DND-41 (cell line): Measurements from ENCODE around the gene METTL24.

Experiments
- EZH2 ChIP-seq: IDR thresholded peaks from 3 replicates; pipeline ENCODE4 v1.6.1; 2012; ENCODE audit warnings: borderline replicate concordance, low read depth, mild to moderate bottlenecking, moderate library complexity, low read length, inconsistent platforms; ENCODE audit not compliant: severe bottlenecking
- TF ChIP-seq, protein P1 (sequence below): IDR thresholded peaks from 2 replicates; pipeline ENCODE4 v1.5.1; 2012; ENCODE audit warnings: borderline replicate concordance, low read length, moderate library complexity, mild to moderate bottlenecking; ENCODE audit not compliant: poor library complexity, severe bottlenecking; ENCODE audit errors: extremely low read depth

DNA sequence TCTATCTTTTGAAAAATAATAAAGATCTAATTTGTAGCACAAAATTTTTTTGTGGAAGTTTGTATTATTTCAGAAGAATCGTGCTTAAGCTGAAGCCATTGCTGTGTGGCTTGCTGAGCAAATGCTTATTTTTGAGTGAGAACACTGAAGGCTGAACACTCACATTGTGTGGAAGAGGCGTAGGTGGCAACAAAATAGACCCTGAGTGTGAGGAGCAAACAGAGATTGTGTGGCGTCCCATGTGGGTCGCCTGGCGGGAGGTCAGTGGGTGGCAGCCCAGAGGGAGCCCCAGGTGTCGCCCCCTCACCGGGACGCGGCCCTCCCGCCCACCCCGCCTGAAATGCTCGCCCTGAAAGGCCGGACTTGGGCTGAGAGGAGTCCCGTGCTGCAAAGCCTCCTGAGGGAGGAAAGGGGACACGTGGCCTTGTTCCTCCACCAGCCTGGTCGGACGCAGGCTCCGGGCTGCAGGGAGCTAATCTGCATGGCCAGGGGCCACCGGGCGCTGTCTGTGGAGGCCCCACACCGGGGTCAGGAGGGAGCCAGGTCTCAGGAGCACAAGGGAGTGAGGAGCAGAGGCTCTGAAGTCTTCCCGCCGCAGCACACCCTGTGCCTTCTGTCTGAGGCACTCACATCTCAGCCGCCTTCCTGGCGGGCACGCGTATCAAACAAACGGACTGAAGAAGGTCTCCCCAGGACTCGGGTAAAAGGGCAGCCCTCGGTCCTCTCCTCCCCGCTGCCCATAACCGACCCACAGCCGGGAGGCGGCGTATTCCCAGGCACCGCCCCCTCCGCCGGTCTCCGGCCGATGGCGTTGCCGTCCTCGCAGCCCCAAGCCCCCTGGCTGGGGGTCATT lies 41.3 kb upstream of the METTL24 start:
- TF ChIP-seq, protein P1, sequence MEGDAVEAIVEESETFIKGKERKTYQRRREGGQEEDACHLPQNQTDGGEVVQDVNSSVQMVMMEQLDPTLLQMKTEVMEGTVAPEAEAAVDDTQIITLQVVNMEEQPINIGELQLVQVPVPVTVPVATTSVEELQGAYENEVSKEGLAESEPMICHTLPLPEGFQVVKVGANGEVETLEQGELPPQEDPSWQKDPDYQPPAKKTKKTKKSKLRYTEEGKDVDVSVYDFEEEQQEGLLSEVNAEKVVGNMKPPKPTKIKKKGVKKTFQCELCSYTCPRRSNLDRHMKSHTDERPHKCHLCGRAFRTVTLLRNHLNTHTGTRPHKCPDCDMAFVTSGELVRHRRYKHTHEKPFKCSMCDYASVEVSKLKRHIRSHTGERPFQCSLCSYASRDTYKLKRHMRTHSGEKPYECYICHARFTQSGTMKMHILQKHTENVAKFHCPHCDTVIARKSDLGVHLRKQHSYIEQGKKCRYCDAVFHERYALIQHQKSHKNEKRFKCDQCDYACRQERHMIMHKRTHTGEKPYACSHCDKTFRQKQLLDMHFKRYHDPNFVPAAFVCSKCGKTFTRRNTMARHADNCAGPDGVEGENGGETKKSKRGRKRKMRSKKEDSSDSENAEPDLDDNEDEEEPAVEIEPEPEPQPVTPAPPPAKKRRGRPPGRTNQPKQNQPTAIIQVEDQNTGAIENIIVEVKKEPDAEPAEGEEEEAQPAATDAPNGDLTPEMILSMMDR, result no peak
- no peak for TF ChIP-seq EZH2
